Measurements from ENCODE around the gene GID8. TPM values are rescaled to one million over a fixed set of nuclear protein-coding genes. Genes with fewer than 3 reads are reported as not detected.

GID8 gene
- total and polyA plus RNA-seq, 8 donors: 10.8 to 39.3 (median 15.5) TPM

GRCh38 chr20:62928246-62928939, 9.6 kb upstream of the GID8 start:
- H3K9me3 ChIP-seq: no peaks in the 10 kb centered on the region
- peaks cover 47 to 78% (median 59%) of the 10 kb centered on the region in 4 donors for H3K4me1 ChIP-seq
- no peak for DNase-seq
- intact Hi-C loops (cut with DNase I; ENCODE audit: low total_unique reads): no loop called here
- peaks cover 0 to 5% (median 4%) of the 10 kb centered on the region in 4 donors for H3K36me3 ChIP-seq
- no peak for TF ChIP-seq CTCF (IDR thresholded peaks at IDR 0.05)
- TF ChIP-seq POLR2A (IDR thresholded peaks at IDR 0.05): no peak
- no peak for TF ChIP-seq POLR2AphosphoS5 (IDR thresholded peaks at IDR 0.05)
- TF ChIP-seq EP300 (IDR thresholded peaks at IDR 0.05): no peak
- H3K27me3 ChIP-seq: no peaks in the 10 kb centered on the region
- H3K27ac ChIP-seq: peak overlapping the region; percentile 85 to 99 (median 96)
- peak overlapping the region; percentile 48 to 91 (median 59) for H3K4me3 ChIP-seq
- 36 to 47% (median 41%) methylated on average over 14 of the region's 14 CpGs for WGBS, 5 donors

GRCh38 chr20:62929051-62929538, 8.9 kb upstream of the GID8 start:
- intact Hi-C loops (cut with DNase I; ENCODE audit: low total_unique reads): no loop called here
- DNase-seq: peak; percentile 73 to 80
- peak overlapping the region; percentile 48 to 91 (median 59) for H3K4me3 ChIP-seq
- TF ChIP-seq POLR2AphosphoS5 (IDR thresholded peaks at IDR 0.05): peak in 1 of 3 donors; percentile 57
- TF ChIP-seq EP300 (IDR thresholded peaks at IDR 0.05): no peak
- WGBS, 5 donors: 0 to 3% (median 1%) methylated on average over 23 to 44 of the region's 44 CpGs
- H3K4me1 ChIP-seq: peaks cover 40 to 78% (median 57%) of the 10 kb centered on the region in 4 donors
- no peaks in the 10 kb centered on the region for H3K27me3 ChIP-seq
- no peaks in the 10 kb centered on the region for H3K9me3 ChIP-seq
- peak overlapping the region; percentile 85 to 99 (median 96) for H3K27ac ChIP-seq
- H3K36me3 ChIP-seq: peaks cover 0 to 11% (median 8%) of the 10 kb centered on the region in 4 donors

- Histone ChIP-seq H3K9me3 (no peaks in the 10 kb centered on the region), H3K27me3 (no peaks in the 10 kb centered on the region), H3K27ac (no peak overlapping the region), H3K36me3 (peaks cover 0 to 23% (median 19%) of the 10 kb centered on the region in 4 donors), H3K4me1 (peaks cover 42 to 88% (median 68%) of the 10 kb centered on the region in 4 donors), H3K4me3 (no peak overlapping the region)
- DNase-seq: no peak
- WGBS, 5 donors: 77 to 85% (median 82%) methylated on average over 9 of the region's 9 CpGs
- intact Hi-C loops (cut with DNase I; ENCODE audit: low total_unique reads): no loop called here
- TF ChIP-seq CTCF (IDR thresholded peaks at IDR 0.05) (no peak), POLR2A (IDR thresholded peaks at IDR 0.05) (no peak), POLR2AphosphoS5 (IDR thresholded peaks at IDR 0.05) (no peak), EP300 (IDR thresholded peaks at IDR 0.05) (no peak)
These were observed 6.5 kb upstream of the GID8 start for GRCh38 chr20:62931464-62931863.

GRCh38 chr20:62933966-62934365, 4.0 kb upstream of the GID8 start:
- intact Hi-C loops (cut with DNase I; ENCODE audit: low total_unique reads): no loop called here
- peaks cover 0 to 23% (median 19%) of the 10 kb centered on the region in 4 donors for H3K36me3 ChIP-seq
- TF ChIP-seq CTCF (IDR thresholded peaks at IDR 0.05) (no peak), POLR2AphosphoS5 (IDR thresholded peaks at IDR 0.05) (no peak), EP300 (IDR thresholded peaks at IDR 0.05) (no peak), POLR2A (IDR thresholded peaks at IDR 0.05) (no peak)
- WGBS, 5 donors: 52 to 73% (median 67%) methylated on average over 3 of the region's 3 CpGs
- no peaks in the 10 kb centered on the region for H3K27me3 ChIP-seq
- no peak overlapping the region for H3K4me3 ChIP-seq
- no peak for DNase-seq
- peaks cover 24 to 76% (median 58%) of the 10 kb centered on the region in 4 donors for H3K4me1 ChIP-seq
- no peak overlapping the region for H3K27ac ChIP-seq
- no peaks in the 10 kb centered on the region for H3K9me3 ChIP-seq
